Measurements from ENCODE around the gene GNAQ.

Gene GNAQ

GRCh38 chr9:78003730-78004129 lies 27.9 kb downstream of the GNAQ start:
- DNase-seq = no peak

DNA sequence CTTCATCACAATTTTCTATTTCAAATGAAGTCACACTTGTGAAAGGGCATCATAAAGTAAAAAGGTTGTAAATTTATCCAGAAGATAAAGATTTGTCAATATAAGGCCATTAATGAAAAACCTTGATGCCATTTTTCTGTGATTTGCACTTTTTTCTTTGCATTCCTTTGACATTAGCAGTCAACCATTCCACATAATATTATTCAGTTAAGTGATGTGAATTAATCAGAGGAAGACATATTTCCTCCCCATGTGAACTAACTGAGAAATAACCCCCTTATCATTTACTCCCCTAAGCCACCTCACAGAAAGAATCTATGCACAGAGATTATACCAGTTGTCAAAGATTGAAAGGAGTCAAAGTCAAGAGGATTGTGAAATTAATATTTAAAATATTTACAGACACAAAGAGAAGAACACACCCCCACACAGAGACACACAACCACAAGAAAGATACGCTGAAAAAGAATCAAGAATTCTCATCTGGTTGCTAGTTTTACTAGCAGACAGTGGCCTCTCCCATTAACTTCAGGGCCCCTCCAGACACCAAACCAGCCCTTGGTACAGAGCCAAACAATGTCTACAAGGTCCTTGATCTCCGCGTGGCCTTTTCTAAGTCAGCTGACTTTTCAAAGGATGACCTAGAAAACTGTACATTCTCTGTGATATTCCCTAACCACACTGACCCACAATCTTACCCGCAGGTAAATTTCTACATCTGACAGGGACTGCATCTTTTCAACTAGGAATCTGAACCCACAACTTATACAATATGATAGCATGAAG lies 29.5 kb downstream of the GNAQ start:
- no peak for DNase-seq

GRCh38 chr9:78000221-78000620 lies 31.4 kb downstream of the GNAQ start:
- DNase-seq = no peak

GRCh38 chr9:77999231-77999631 lies 32.4 kb downstream of the GNAQ start:
- no peak for DNase-seq

DNA sequence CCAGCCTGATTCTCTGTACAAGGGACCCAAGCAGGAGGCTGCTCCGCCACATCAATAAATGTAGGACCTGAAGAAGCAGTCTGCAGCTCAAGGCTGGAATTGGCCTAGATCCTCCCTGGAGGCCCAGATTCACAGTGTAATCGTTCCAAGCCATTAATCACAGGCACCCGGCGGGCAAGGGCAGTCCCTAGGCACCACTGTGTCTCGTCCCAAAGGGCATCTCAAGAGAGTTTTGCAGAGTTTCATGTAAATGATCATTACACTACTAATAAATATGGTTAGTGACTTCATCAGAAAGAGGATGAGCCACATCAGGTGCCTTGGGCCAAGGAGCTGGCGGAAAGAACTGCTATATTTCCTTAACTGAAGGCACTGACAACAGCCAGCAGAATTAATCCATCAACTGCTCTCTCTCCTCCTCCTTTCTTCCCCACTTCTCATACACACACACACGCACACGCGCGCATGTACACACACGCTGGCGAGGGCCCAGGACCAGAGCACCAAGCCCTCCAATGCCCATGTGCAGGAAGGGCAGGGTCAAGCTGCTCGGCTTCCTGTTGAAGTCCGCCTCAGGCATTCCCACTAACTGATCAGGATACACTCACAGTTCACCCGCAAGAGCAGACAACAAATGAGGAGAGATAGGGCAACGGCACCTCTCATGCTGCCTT lies 33.9 kb downstream of the GNAQ start:
- DNase-seq = no peak

DNA sequence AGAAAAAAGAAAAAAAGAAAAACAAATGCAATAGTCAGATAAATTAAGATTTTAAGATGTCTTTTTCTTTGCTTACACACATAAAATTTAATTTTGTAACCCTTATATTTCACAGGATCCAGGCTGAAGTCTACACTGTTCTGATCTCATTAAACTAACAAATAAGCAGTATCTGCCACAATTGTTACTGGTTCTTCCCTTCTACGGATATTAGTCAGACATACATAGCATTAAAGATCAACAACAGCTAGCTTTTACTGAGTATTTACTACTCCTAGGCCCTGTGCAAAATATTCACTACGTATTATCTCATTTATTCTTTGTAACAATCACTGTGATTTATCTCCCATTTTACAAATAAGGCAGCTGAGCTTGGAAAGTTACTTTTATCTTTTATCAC lies 34.9 kb downstream of the GNAQ start:
- no peak for DNase-seq

DNA sequence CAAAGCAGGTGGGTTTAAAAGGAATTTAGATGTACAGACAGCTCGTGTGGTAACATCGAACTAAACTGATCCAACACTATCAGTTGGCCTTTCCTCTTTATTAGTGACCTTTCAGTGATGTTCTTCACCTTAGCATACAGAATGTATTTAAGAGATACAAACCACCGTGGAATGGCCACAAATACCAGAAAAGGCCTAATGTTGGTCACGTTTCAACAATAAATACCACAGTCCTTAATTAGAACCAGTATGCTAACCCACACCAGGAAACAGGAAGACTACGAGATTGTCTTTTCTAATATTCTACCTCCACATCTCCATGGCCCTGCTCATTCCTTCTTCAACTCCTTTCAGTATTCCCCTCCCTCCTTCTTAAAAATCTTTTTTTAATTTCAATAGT lies 40.4 kb downstream of the GNAQ start:
- DNase-seq = no peak

GRCh38 chr9:77989909-77990308 lies 41.7 kb downstream of the GNAQ start:
- no peak for DNase-seq

DNA sequence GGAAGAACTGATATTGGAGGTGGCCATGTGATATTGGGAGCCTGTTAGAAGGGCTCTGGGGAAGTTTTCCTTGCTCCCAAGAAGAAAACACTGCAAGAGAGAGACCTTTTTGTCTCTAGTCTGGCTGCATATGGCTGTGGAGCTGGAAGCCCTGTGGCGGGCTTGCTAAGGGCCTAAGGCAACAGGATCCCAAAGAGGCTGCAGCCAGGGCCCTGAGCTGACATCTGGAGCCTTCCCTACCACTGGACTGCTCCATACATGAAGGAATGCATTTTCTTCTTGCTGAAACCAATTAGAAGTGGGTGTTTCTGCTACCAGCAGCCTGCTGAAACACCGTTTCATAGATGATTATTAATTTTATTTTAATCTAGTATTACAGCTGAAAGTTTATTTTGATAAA lies 42.2 kb downstream of the GNAQ start:
- DNase-seq = no peak

DNA sequence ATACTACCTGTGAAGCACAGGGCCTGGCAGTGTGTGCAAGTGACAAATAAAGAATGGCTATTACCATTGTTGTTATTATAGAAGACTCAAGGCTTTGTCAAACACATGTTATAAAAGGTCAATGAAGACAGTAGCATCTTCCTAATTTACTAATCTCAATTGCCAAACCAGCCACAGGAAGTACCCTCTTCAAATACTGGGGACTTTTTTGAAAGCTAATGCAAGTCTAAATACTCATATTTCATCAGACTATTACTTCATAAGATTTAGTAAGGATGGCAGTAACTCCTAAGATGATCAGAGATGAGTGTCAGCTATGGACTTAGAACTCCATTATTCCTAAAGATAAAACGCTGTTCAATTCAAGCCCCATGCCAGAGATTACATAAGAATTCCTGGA lies 43.0 kb downstream of the GNAQ start:
- no peak for DNase-seq

GRCh38 chr9:77987880-77988525 lies 43.6 kb downstream of the GNAQ start:
- no peak for DNase-seq

DNA sequence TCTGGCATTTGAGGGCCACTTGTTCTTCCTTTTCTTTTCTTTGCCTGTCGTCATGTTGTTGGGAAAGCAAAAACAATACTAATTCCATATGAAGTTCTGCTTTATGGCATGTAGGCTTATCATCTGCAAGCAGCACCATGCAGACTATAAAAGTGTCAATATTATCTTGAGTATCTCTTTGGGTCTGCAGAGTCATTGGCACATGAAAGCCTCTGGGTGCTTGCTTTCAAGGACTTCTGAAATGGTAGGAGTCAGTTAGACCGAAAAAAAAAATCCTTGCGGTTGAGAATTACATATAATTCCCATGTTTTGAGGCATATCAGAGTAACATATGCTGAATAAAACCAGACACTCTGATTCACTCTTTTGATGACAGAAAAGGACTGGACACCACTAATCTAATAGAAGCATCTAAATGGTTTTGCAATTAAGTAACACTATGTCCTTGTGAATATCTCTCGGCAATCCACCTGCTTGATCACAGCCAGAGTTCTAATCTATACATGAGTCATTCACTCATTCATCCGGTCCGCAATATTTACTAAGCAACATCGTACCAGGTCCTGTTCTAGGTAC lies 44.4 kb downstream of the GNAQ start:
- no peak for DNase-seq

DNA sequence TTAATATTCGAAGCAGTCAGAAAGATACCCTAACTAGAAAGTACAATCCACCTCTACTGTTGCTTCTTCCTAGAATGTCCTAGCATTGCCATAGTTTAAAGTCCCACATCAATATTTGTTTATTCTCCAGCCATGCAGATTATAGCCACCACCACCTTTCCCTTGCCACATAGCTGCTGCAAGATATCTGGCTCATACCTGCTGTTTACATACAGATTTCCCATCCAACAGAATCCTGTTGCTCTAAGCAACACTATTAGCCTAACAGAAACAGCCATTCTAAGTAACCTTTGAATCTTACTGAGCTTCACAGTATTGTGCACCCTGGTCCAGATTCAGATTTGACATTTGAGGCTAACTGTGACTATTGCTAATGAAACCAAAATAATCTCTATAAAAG lies 45.6 kb downstream of the GNAQ start:
- no peak for DNase-seq

GRCh38 chr9:77983320-77983662 lies 48.3 kb downstream of the GNAQ start:
- no peak for DNase-seq

DNA sequence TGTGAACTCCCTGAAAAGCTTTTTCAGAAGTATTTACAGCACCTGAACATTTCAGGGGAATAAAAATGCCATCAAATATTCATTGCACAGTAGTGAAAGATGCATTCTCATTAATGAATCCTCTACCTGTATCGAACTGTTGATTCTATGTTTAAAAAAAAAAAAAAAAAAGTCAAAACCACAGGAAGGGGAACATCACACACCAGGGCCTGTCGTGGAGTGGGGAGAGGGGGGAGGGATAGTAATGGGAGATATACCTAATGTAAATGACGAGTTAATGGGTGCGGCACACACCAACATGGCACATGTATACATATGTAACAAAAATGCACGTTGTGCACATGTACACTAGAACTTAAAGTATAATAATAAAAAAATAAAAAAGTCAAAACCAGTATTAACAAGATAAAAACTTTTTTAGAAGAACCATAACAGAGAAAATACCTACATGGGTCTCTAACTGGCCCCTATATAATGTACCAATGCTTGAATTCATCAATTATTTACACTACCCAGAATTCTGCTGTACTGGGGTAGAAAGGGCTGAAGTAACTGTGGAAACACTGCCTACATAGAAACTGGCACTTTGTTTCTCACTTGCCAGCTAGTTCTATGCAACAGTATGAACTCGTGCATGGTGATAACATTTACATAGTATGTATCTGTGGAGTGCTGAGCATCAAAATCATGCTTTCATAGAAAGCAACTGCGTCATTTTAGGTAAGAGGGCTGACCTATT lies 48.9 kb downstream of the GNAQ start:
- DNase-seq = no peak

DNA sequence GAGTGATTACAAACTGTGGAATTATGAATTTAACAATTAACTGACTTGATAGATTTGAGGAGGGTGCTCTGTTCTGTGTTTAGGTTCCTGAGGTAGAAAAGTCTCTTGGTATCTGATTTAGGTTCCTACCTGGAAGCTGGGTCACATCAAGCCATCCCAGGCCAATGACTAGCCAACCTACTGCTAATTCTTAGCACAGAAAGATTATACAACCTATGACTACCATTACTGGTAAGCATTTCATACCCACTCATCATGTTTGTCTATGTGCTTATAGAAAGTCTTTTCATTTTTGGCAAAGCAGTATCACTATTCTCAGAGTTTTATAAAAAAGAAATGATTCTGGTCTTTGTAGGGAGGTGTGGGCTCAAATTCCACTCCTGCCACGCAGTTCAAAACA lies 49.7 kb downstream of the GNAQ start:
- no peak for DNase-seq

DNA sequence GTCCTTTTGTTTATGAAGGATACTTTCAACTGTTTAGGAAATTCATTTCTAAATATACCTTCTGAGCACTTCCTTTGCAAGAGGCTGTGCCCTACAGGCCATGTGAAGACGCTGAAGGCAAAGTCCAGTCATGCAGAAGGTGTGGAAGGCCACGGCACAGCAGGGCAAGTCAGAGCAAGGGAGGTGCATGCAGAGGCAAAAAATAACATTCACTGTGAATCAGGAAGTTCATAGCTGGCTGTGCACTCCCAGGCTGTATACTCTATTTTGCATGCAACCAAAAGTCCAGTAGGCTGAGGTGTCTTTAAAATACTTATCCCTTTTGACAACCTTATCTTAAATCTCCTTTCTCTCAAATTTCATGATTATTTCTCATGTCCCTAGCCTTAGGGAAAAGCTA lies 50.3 kb downstream of the GNAQ start:
- peak in 3 of 51 donors; percentile 8 to 17 (median 9) for DNase-seq

DNA sequence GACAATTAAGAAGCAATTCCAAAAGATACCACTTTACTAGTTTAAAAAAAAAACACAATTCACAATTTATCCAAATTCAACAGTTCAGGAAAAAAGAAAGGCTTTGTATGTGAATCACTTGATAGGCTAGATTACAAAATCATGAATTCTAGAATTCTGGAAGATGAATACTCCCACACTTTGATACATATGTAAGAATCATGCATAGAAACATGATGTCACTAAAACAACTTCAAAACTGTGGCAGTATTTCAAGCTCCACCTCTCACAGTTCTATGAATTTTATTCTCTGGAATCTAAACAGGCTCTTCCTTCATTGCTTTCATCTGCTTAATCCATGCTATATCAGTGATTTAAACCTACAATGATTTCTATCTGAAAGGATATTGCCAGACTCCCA lies 51.0 kb downstream of the GNAQ start:
- peak in 1 of 51 donors; percentile 10 for DNase-seq

- no peak for DNase-seq
Observed at GRCh38 chr9:77978086-77978781, 53.4 kb downstream of the GNAQ start.

GRCh38 chr9:77977210-77977611 lies 54.4 kb downstream of the GNAQ start:
- DNase-seq = peak in 41 of 51 donors; percentile 5 to 83 (median 45)

DNA sequence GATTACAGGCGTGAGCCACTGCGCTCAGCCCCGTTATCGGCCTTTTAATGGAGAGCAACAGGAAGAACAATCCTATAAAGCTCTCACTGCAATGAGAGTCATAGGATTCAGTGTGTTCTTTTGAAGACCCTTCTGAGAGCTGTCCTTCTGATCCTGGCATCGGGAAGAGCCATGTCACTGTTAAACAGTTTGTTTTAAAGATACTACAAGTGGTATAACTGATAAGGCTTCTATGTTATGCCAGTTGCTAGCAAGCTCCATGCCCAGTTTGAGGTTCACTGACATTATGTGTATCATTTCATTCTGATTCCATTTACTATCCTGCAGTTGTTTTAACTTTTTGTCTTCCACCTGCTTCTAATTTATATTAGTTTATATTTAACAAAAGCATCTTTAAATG lies 55.8 kb downstream of the GNAQ start:
- DNase-seq = no peak

Measured in hypothalamus (tissue), 51 donors.